GM12801 (cell line): ENCODE results near the gene DSG4.

Experiments
- CTCF ChIP-seq: IDR thresholded peaks from one replicate; pipeline ENCODE4 v1.5.1; 2011; ENCODE audit warnings: control low read depth; ENCODE audit not compliant: insufficient read length; ENCODE audit errors: extremely low read depth

DSG4 gene

GRCh38 chr18:31371989-31372388 lies 4.6 kb upstream of the DSG4 start:
- no peak for TF ChIP-seq CTCF

- no peak for TF ChIP-seq CTCF
Observed at GRCh38 chr18:31373641-31374040, 2.9 kb upstream of the DSG4 start.

GRCh38 chr18:31380912-31381311 lies 4.3 kb downstream of the DSG4 start:
- TF ChIP-seq CTCF, result no peak

- no peak for TF ChIP-seq CTCF
Observed at GRCh38 chr18:31382107-31382506, 5.5 kb downstream of the DSG4 start.

- TF ChIP-seq CTCF, result no peak
Observed at GRCh38 chr18:31386741-31387140, 10.2 kb downstream of the DSG4 start.

- TF ChIP-seq CTCF, result no peak
Observed at GRCh38 chr18:31393286-31393685, 16.7 kb downstream of the DSG4 start.

GRCh38 chr18:31396796-31397612 lies 20.4 kb downstream of the DSG4 start:
- TF ChIP-seq CTCF, result no peak
